ENCODE data around the gene SIPA1. TPM values are rescaled to one million over a fixed set of nuclear protein-coding genes. Genes with fewer than 3 reads are reported as not detected.

The SIPA1 gene
- total RNA-seq, 1 donor = 21.7 TPM

- no peak overlapping the region for H3K4me3 ChIP-seq (ENCODE audit: low read depth, low read length)
- no peak for TF ChIP-seq CTCF (IDR thresholded peaks at IDR 0.05; ENCODE audit: insufficient read depth, low read length)
- DNase-seq (ENCODE audit: low read depth) = no peak
These were observed 18.5 kb upstream of the SIPA1 start for GRCh38 chr11:65619281-65619928.

- no peak overlapping the region for H3K4me3 ChIP-seq (ENCODE audit: low read depth, low read length)
- DNase-seq (ENCODE audit: low read depth) = no peak
- no peak for TF ChIP-seq CTCF (IDR thresholded peaks at IDR 0.05; ENCODE audit: insufficient read depth, low read length)
These were observed 17.2 kb upstream of the SIPA1 start for GRCh38 chr11:65620666-65621065.

- no peak for DNase-seq (ENCODE audit: low read depth)
- TF ChIP-seq CTCF (IDR thresholded peaks at IDR 0.05; ENCODE audit: insufficient read depth, low read length) = no peak
- no peak overlapping the region for H3K4me3 ChIP-seq (ENCODE audit: low read depth, low read length)
These were observed 16.4 kb upstream of the SIPA1 start for GRCh38 chr11:65621460-65621859.

- no peak for DNase-seq (ENCODE audit: low read depth)
- no peak overlapping the region for H3K4me3 ChIP-seq (ENCODE audit: low read depth, low read length)
These were observed 15.9 kb upstream of the SIPA1 start for GRCh38 chr11:65622011-65622410.

GRCh38 chr11:65623177-65623576, 14.7 kb upstream of the SIPA1 start:
- no peak for DNase-seq (ENCODE audit: low read depth)
- TF ChIP-seq CTCF (IDR thresholded peaks at IDR 0.05; ENCODE audit: insufficient read depth, low read length) = no peak
- no peak overlapping the region for H3K4me3 ChIP-seq (ENCODE audit: low read depth, low read length)

More at GRCh38 chr11:65622011-65622410, 15.9 kb upstream of the SIPA1 start:
- TF ChIP-seq CTCF (IDR thresholded peaks at IDR 0.05; ENCODE audit: insufficient read depth, low read length) = no peak

- no peak overlapping the region for H3K4me3 ChIP-seq (ENCODE audit: low read depth, low read length)
- no peak for TF ChIP-seq CTCF (IDR thresholded peaks at IDR 0.05; ENCODE audit: insufficient read depth, low read length)
- no peak for DNase-seq (ENCODE audit: low read depth)
These were observed 13.9 kb upstream of the SIPA1 start for GRCh38 chr11:65623852-65624616.

Measured in fibroblast of the aortic adventitia (primary cell).